ENCODE data around the gene PPP1R13L.

GRCh38 chr19:45442778-45443461 is 38.1 kb upstream of the PPP1R13L start:
- TF ChIP-seq CTCF (IDR thresholded peaks at IDR 0.05) (no peak), POLR2A (IDR thresholded peaks at IDR 0.05) (no peak), EP300 (IDR thresholded peaks at IDR 0.05) (no peak)
